DMS114 treated with DMSO at 0.1 percent for 48 hours (cell line): ENCODE results near the gene UBE2C.
A peak's percentile ranks its signal among the peaks of the same experiment; 100 is the strongest.
"Not testable (repeated sequence)": the region's sequence is repeated elsewhere in the genome, so short reads cannot be mapped to it uniquely, and the experiment has no call there.

ENCODE experiments used
- DNase-seq: peaks from one replicate; lab custom pipeline; 2025; ENCODE audit not compliant: unreplicated experiment; lab: John Stamatoyannopoulos, UW

UBE2C gene

DNA sequence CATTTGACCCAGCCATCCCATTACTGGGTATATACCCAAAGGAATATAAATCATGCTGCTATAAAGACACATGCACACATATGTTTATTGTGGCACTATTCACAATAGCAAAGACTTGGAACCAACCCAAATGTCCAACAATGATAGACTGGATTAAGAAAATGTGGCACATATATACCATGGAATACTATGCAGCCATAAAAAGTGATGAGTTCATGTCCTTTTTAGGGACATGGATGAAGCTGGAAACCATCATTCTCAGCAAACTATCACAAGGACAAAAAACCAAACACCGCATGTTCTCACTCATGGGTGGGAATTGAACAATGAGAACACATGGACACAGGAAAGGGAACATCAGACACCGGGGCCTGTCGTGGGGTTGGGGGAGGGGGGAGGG is 14.5 kb upstream of the UBE2C start:
- DNase-seq: not testable (repeated sequence)

GRCh38 chr20:45798935-45799642 is 13.4 kb upstream of the UBE2C start:
- DNase-seq: peak; percentile 15

- no peak for DNase-seq
These were observed 10.6 kb upstream of the UBE2C start for GRCh38 chr20:45801851-45802250.

DNA sequence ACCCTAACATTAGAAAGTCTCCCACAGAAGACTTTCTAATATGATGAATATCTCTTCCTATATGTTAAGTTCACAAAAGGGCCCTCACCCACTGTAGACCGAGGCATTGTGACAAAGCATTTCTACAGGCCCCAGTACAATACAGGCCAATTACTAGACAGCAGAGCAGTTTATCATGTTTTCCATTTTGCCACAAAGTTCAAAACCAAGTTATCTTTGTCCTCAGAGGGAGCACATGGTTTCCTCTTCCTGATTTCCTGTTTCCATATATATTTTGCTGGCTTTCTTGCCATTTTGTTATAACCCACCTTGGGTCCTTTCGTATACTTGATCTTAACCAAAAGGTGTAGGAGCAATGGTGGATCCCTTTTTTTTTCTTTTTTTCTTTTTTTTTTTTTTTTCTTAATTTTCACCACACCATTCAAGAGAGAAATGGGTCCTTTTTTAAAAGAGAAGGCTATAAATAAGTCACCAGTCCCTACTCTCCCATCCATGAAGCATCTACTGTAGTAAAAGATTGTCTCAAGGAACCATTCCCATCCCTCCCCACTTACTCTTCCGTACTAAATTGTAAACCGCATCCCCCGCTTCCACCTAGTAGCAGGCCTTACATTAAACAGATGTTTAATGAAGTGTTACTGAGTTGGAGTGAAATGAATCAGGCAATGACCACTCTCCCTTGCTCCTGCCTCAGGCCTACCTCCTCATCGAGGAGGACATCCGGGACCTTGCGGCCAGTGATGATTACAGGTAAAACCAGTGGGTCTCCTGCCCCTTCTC is 2.1 kb upstream of the UBE2C start:
- DNase-seq: no peak

DNA sequence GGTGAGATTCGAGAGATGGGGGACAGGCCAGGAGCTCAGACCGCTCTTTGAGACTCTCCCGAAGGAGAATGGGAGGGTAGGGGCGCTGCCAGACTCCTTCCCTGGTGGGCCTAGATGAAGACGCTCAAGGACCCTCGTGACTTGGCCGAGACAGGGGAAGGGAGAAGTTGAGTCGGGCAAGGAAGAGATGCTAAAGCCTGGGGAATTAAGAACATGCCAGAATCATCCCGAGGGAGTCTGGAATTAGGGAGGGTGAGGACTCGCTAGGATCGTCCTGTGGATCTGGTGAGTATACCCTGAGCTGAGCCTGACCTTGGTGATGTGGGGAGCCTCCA is 529 bp downstream of the UBE2C start:
- DNase-seq: no peak

GRCh38 chr20:45813489-45813888 is 1.0 kb downstream of the UBE2C start:
- DNase-seq: no peak

DNA sequence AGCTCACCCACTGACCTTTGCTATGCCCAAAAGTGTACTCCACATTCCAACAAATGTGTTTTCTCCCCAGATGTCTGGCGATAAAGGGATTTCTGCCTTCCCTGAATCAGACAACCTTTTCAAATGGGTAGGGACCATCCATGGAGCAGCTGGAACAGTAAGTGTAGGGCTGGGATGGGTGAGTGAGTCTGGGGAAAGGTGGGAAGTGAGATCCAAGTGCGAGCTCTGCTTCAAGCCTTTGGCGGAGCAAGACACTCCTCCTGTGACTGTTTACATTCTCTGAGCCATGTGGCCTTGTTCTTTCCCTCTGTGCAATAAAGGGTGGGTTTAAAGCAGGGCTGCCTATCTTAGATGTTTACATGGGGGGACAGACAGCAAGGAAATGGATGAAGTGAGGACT is 1.9 kb downstream of the UBE2C start:
- no peak for DNase-seq

DNA sequence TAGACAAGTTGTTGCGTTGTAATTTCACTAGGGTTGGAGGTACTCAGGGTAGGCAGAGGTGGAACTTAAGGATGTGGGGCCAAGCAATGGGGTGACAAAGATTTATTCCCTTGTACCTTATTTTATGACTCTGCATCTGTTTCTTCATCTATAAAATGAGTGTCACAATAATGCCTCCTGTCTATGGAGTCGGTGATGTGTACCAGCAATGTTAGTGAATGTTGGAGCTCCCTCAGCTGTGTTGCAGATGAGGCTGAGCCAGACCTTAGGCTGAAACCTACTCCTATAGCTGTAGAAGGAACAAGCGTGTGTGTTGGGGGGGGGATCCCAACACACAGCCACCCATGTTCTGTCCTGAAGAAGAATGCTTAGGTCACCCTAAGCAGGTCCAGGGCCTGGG is 4.5 kb downstream of the UBE2C start:
- DNase-seq: no peak

DNA sequence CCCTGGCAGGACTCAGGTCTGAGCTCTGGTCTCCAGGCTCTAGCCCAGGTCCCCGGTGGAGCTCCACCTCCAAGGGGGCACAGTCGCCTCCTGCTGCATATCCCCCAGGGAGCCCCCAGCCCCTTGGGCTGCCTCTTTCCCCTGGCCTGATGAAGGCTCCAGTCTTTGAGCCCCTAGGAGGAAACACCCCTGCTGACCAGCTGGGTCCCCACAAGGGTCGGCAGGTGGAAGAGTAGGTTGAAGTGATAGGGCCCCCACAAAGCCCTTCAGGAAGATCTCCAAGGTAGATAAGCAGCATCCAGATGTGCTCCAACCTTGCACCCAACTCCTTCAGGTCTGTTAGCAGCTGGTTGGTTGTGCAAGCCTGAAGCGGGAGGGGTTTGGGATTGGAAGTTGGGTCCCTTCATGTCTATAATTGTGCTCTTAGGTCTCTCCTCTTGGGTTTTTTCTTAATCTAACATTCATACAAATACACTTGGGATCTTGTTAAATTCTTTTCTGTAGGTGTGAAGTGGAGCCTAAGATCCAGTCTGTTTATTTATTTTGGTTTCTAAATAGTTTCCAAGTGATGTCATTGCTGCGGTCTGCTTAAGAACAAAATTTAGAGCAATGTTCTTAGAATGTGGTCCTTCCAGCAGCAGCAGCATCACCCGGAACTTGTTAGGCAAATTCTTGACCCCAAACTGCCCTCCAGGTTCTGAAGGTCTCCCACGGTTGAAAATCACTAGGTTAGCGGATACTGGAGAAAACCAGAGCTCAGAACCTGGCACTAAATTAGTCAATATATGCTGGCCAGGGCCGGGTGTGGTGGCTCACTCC is 5.1 kb downstream of the UBE2C start:
- no peak for DNase-seq

- DNase-seq: no peak
These were observed 5.8 kb downstream of the UBE2C start for GRCh38 chr20:45818239-45818638.

DNA sequence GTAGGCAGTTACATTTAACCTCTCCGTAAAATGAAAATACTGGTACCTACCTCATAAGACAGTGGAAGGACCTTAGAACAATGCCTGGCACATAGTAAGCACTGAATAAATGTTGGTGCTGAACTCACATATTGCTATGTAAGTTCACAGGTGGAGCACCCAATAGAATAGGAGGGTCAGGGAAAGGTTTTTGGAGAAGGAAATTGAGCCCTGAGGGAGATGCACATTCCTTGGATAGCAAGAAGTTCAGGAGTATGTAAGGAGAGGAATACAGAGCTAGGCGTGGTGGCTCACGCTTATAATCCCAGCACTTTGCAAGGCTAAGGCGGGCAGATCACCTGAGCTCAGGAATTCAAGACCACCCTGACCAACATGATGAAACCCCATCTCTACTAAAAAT is 7.0 kb downstream of the UBE2C start:
- no peak for DNase-seq

DNA sequence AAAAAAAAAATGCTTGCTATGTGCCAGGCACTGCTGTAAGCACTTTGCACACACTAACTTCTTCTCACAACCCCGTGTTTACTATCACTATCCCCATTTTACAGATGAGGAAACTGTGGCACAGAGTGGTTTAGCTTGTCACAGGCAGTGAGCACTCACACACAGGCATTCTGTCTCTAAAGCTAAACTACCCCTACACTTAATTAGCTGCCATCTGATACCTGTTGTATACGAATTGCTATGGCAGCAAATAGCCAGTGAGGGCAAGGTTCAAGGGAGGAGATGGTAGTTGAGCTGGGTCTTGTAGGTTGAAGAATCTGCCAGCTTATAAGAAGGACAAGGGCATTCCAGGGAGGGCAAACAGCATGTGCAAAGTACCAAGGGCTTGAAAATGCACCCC is 9.5 kb downstream of the UBE2C start:
- no peak for DNase-seq

- DNase-seq: no peak
These were observed 10.4 kb downstream of the UBE2C start for GRCh38 chr20:45822857-45823256.

DNA sequence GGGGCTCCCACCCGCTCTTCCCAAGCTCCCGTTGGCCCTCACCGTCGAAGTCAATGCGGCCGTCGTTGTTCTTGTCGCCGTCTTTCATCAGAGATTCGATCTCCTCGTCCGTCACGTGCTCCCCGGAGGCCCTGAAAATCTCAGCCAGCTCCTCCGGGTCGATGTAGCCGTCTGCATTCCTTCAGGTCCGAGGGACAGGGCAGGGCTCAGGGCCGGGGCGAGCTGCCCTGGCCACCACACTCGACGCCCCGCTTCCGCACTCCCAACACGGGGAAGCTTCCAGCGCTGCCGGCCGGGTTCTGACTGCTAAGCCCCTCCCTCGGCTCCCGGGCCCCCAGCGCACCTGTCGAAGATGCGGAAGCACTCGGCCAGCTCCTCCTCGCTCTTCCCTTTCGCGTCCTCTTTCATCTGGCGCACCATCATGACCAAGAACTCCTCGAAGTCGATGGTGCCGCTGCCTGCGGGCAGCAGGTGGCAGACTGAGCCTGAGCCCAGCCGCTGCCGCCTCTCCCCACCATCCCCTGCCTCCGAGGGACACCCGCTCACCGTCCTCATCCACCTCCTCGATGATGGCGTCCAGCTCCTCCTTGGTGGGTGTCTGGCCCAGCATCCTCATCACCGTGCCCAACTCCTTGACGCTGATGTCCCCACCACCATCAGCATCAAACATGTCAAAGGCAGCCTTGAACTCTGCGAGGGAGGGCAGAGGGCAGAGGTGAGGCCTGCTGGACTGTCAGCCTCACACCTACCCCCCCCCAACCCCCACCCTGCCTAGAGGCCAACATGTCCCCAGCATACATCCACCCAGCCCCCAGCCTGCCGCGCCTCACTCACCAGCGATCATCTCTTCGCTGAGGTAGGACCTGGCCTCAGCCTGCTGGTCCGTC is 11.7 kb downstream of the UBE2C start:
- DNase-seq: no peak

GRCh38 chr20:45826381-45827019 is 14.1 kb downstream of the UBE2C start:
- no peak for DNase-seq

DNA sequence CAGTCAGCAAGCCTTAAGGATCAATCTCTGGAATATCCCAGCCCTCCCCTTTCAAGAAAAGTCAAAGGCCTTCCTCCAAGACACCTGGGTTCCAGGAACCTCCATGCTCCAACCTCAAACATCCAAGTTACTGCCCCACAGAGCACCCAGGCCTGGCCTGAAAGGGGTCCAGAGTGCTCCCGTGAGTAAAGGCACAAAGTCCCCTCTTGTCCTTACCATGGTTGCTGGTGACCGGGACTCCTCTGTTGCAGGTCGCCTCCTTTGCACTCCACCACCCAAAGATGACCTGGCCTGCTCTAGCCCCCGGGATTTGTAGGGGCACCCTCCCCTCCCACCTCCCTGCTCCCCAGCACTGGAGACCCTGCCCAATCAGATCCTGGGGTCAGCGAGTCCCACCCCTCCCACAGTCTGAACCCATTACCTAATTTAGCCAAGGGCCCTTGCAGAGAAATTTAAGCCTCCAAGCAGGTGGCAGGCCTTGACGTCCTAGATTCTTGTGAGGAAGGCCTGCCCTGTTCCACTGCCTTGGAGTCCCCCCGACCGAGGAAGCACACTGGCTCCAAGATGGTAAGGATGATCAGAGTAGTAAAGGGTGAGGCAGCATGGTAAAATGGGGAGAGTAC is 14.7 kb downstream of the UBE2C start, which contains the start of gene TNNC2:
Gene TNNC2 (minus strand): TSS at position 283 of the 623 bp plus-strand sequence. CDS start 64 bp downstream, at position 219.
- DNase-seq: no peak

- DNase-seq: no peak
These were observed 15.3 kb downstream of the UBE2C start for GRCh38 chr20:45827712-45828111.

DNA sequence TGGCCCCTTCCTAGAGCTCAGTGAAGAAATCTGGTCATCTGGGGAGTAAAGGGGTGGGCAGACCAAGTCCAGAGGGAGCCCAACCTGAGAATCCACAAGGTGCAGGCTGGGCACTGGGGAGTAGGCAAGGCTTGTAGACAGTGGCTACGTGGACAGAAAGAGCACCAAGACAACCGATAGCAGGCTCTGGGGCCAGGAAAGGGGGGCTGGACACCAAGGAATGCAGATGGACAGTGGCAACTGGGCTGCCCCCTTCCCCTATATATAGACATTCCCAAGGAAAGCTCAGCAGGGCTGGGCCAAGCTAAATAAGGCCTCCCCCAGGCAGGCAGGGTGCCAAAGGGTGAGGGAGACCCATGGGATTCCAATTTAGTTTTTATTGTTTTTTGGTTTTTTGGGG is 16.1 kb downstream of the UBE2C start:
- no peak for DNase-seq

DNA sequence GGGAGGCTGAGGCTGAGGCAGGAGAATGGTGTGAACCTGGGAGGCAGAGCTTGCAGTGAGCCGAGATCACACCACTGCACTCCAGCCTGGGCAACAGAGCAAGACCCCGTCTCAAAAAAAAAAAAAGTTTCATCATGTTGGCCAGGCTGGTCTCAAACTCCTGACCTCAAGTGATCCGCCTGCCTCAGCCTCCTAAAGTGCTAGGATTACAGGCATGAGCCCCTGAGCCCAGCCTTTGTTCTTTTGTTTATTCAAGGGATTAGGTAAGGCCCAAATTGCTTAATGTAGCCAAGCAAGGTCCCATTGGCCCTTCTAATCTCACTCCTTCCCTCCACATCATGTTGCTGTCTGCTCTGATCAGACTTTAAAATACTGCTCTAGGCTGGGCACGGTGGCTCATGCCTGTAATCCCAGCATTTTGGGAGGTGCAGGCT is 17.2 kb downstream of the UBE2C start:
- not testable (repeated sequence) for DNase-seq

GRCh38 chr20:45832619-45833018 is 20.2 kb downstream of the UBE2C start:
- no peak for DNase-seq
